ENCODE results near the gene ANO1.
A peak's percentile ranks its signal among the peaks of the same experiment; 100 is the strongest.

Gene ANO1

DNA sequence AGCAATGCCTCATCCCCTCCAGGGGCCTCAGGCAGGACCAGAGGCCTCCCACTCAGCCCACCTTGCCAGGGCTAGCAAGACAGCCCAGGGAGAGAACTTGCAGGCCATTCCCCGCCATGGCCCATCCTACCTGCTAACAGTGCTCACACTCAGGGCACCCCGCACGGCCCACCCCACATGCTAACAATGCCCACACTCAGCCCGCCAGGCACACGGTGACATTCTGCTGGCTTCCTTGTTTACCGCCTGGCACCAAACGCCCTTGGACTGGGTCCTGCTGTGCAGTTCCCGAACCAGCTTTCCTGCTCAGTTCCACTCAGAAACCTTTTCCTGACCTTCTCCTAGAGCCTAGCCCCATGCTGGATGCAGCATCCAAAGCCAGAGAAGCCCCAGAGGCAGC is 91.5 kb downstream of the ANO1 start:
- peaks cover 3% of the 10 kb centered on the region for H3K27me3 Mint-ChIP-seq
- no peak overlapping the region for H3K27ac Mint-ChIP-seq
- H3K4me3 Mint-ChIP-seq = no peak overlapping the region
- no peak for ATAC-seq
- DNase-seq = no peak
- H3K4me1 Mint-ChIP-seq = no peaks in the 10 kb centered on the region
- H3K36me3 Mint-ChIP-seq (ENCODE audit: low read depth) = no peaks in the 10 kb centered on the region
- no peaks in the 10 kb centered on the region for H3K9me3 Mint-ChIP-seq

DNA sequence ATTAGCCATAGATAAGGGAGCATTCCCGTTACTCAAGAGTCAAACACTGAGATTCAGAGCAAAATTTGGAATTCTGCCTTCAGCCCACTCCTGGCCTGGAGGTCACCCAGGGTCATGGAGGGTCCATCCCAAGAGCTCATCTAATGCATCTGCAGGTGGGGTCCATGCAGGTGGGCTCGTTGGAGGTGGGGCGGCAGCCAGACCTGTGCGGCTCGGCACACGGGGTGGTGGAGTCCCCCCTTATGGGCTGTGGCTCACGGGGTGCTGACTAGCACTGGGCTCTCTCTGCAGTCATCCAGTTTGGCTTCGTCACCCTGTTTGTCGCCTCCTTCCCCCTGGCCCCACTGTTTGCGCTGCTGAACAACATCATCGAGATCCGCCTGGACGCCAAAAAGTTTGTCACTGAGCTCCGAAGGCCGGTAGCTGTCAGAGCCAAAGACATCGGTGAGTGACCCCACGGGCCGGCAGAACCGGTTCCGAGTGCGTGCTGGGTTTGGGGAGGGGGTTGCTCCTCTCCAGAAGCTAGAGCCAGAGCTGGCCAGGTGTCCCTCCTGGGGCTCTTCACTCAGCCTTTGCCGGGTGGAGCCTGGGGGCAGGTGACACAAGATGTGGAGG is 92.6 kb downstream of the ANO1 start:
- no peaks in the 10 kb centered on the region for H3K4me1 Mint-ChIP-seq
- ATAC-seq (no peak), DNase-seq (no peak)
- no peak overlapping the region for H3K27ac Mint-ChIP-seq
- no peak overlapping the region for H3K4me3 Mint-ChIP-seq
- H3K27me3 Mint-ChIP-seq = peaks cover 3% of the 10 kb centered on the region
- H3K36me3 Mint-ChIP-seq (ENCODE audit: low read depth) = no peaks in the 10 kb centered on the region
- H3K9me3 Mint-ChIP-seq = no peaks in the 10 kb centered on the region

- Mint-ChIP-seq H3K9me3 (no peaks in the 10 kb centered on the region), H3K27ac (no peak overlapping the region), H3K27me3 (peaks cover 3% of the 10 kb centered on the region), H3K4me3 (no peak overlapping the region), H3K36me3 (ENCODE audit: low read depth) (no peaks in the 10 kb centered on the region), H3K4me1 (no peaks in the 10 kb centered on the region)
- no peak for DNase-seq
- no peak for ATAC-seq
Observed at GRCh38 chr11:70173018-70173417, 94.9 kb downstream of the ANO1 start.

DNA sequence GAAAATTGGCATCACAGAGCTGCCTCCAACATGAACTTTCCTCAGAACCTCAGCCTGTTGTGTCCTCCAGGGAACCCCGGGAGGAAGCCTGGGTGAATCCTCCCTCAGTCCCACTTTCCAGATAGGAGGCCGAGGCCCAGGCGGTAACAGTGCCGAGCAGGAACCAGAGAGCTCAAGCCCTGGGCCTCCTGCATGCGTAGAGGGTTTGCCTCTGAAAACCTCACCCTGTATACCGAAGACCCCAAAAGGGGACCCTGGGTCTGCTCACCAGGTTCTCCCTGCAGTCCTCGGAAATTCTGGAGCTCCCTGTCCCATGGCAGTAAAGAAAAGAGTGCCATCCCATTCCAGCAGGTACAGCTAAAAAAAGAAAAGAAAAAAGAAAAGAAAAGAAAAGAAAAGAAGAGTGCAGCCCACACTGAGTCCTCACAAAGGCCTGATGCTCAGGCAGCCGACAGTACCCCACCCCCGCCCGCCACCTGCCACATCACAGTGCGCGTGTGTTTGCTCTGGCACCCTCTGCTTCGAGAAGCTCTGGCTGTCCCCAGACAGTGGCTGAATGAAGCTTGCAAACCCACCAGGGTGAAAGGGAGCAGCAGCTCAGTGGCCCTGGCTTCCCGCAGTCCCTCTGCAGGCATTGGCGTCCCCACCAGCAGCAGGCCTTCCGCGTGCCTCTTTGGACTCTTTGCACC is 96.6 kb downstream of the ANO1 start:
- Mint-ChIP-seq H3K27me3 (peaks cover 3% of the 10 kb centered on the region), H3K36me3 (ENCODE audit: low read depth) (no peaks in the 10 kb centered on the region), H3K4me3 (no peak overlapping the region), H3K27ac (no peak overlapping the region), H3K4me1 (no peaks in the 10 kb centered on the region), H3K9me3 (no peaks in the 10 kb centered on the region)
- ATAC-seq = no peak
- no peak for DNase-seq

DNA sequence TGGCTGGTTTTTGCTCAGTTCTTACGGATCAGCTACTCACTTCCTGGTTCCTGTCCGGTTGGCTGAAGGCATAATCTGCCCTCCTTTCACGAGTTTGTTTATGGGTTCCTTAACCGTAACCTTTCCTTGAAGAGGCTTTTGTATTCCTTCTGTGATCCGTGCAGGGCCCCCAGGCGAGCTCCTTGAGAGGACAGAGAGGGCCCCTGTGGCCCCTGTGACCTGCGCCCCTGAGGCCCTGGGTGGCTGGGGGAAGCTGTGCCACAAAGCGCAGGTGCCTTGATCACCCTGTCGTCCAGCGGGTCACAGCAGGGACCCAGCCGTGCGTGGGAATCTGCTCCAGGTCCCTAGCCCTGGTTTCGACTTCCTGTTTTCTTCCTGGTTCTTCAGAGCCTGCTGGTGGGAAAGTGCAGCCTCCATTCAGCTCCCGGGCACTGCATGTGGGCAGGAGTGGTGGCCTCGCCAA is 97.2 kb downstream of the ANO1 start:
- H3K4me1 Mint-ChIP-seq = no peaks in the 10 kb centered on the region
- H3K27ac Mint-ChIP-seq = no peak overlapping the region
- H3K4me3 Mint-ChIP-seq = no peak overlapping the region
- no peaks in the 10 kb centered on the region for H3K36me3 Mint-ChIP-seq (ENCODE audit: low read depth)
- ATAC-seq (no peak), DNase-seq (no peak)
- peaks cover 1% of the 10 kb centered on the region for H3K27me3 Mint-ChIP-seq
- no peaks in the 10 kb centered on the region for H3K9me3 Mint-ChIP-seq

- Mint-ChIP-seq H3K36me3 (ENCODE audit: low read depth) (no peaks in the 10 kb centered on the region), H3K4me3 (no peak overlapping the region), H3K27me3 (no peaks in the 10 kb centered on the region), H3K9me3 (no peaks in the 10 kb centered on the region), H3K27ac (no peak overlapping the region), H3K4me1 (no peaks in the 10 kb centered on the region)
- peak; percentile 59 for ATAC-seq
- DNase-seq = peak; percentile 65
Observed at GRCh38 chr11:70176940-70177689, 99.0 kb downstream of the ANO1 start.

DNA sequence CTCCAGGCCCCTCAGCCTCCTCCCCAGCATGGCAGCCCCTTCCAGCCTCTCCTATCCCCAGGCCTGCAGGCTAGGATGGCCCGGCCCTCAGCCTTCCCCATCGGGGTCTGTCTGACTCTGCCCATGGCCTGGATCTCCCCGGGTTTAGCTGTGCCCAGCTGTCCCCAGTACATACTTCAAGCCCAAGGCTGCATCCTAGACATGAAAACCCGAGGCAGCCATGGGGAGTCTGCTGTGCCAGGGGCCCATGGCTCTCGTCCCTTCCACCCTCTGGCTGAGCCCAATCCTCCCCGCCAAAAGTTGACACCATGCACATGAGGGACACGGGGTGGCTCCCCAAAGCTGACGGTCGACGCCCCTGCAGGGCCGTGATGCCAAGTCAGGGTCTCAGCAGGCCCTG is 102.8 kb downstream of the ANO1 start:
- H3K4me1 Mint-ChIP-seq = no peaks in the 10 kb centered on the region
- no peak overlapping the region for H3K27ac Mint-ChIP-seq
- H3K9me3 Mint-ChIP-seq = no peaks in the 10 kb centered on the region
- no peak overlapping the region for H3K4me3 Mint-ChIP-seq
- no peaks in the 10 kb centered on the region for H3K27me3 Mint-ChIP-seq
- H3K36me3 Mint-ChIP-seq (ENCODE audit: low read depth) = no peaks in the 10 kb centered on the region
- DNase-seq (no peak), ATAC-seq (no peak)

DNA sequence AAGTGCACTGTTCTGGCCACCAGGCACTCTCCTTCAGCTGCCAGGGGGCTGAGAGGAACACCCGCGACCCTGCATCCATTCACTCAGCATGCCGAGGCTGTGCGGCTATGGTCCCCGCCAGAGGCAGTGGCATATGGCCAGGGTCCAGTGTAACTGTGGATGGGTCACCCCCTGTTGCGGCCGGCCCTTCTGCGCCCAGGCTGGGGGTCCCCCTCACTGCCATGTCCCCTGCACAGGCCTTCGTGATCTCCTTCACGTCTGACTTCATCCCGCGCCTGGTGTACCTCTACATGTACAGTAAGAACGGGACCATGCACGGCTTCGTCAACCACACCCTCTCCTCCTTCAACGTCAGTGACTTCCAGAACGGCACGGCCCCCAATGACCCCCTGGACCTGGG is 104.1 kb downstream of the ANO1 start:
- Mint-ChIP-seq H3K9me3 (no peaks in the 10 kb centered on the region), H3K4me3 (no peak overlapping the region), H3K4me1 (no peaks in the 10 kb centered on the region), H3K27ac (no peak overlapping the region), H3K36me3 (ENCODE audit: low read depth) (no peaks in the 10 kb centered on the region), H3K27me3 (no peaks in the 10 kb centered on the region)
- DNase-seq (no peak), ATAC-seq (no peak)

DNA sequence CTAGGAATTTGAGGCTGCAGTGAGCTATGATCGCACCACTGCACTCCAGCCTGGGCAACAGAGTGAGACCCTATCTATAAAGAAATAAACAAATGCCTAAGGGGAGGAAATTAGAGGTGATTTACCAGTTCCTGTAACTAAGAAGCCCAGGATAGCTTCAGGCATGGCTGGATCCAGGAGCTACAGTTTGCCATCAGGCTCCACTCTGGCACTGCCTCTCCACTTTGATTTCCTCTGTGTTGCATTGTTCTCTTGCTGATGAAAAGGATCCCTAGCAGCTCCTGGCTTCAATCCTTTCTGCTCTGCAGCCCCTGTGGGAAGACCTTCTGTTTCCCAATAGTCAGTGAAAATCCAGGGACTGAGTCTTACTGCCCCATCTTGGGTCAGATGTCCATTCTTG is 104.9 kb downstream of the ANO1 start:
- no peak for ATAC-seq
- no peak for DNase-seq
- Mint-ChIP-seq H3K27ac (no peak overlapping the region), H3K4me3 (no peak overlapping the region), H3K4me1 (no peaks in the 10 kb centered on the region), H3K36me3 (ENCODE audit: low read depth) (no peaks in the 10 kb centered on the region), H3K27me3 (no peaks in the 10 kb centered on the region), H3K9me3 (no peaks in the 10 kb centered on the region)

GRCh38 chr11:70183483-70184176 is 105.5 kb downstream of the ANO1 start:
- Mint-ChIP-seq H3K36me3 (ENCODE audit: low read depth) (no peaks in the 10 kb centered on the region), H3K9me3 (no peaks in the 10 kb centered on the region), H3K27ac (no peak overlapping the region), H3K4me1 (no peaks in the 10 kb centered on the region), H3K4me3 (no peak overlapping the region), H3K27me3 (no peaks in the 10 kb centered on the region)
- DNase-seq (no peak), ATAC-seq (no peak)

DNA sequence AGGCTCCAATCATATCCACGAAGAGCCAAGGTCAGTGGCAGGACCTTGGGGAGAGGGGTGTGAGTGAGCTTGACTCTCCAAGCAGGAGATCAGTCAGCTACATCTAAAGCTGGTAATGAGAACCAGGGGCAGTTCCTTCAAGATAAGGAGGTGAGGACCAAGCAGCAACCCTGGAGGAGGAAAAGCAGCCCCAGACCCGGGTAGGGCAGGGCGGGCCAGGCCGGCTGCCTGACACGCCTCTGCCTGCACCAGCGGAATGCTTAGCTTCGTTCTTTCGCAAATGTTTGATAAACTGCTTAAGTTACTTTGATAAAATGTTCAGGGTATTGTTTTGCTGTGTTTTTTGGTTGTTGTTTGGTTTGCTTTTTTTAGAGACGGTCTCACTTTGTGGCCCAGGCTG is 106.3 kb downstream of the ANO1 start:
- ATAC-seq (no peak), DNase-seq (no peak)
- H3K4me3 Mint-ChIP-seq = no peak overlapping the region
- no peaks in the 10 kb centered on the region for H3K27me3 Mint-ChIP-seq
- no peaks in the 10 kb centered on the region for H3K9me3 Mint-ChIP-seq
- H3K4me1 Mint-ChIP-seq = no peaks in the 10 kb centered on the region
- no peaks in the 10 kb centered on the region for H3K36me3 Mint-ChIP-seq (ENCODE audit: low read depth)
- H3K27ac Mint-ChIP-seq = no peak overlapping the region

DNA sequence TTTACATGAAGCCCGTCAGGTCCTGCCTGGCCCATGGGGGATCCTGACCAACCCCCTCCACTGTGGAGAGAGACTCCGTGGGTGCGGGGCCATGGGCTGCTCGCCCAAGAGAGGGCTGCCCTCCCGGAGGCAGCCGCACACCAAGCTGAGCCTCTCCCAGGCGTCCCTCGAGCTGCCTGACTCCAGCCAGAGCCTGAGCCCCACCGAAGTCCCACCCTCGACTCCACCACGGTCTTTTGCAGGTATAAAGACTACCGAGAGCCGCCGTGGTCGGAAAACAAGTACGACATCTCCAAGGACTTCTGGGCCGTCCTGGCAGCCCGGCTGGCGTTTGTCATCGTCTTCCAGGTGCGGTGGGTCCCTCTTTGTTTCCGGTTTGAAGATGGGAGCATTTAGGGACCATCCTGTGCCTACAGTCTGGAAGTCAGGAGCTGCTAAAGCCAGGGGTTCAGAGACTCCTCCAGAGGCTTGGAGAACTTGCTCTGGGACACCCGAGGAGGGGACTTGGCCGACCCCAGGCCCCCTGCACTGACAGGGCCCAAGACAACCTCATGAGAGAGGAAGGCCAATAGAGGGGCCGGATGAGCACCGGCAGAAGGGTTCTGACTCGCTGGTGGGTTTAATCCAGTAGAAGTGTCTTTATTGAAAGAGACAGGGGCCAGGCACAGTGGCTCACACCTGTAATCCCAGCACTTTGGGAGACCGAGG is 107.4 kb downstream of the ANO1 start:
- no peak for DNase-seq
- no peaks in the 10 kb centered on the region for H3K27me3 Mint-ChIP-seq
- H3K4me1 Mint-ChIP-seq = no peaks in the 10 kb centered on the region
- H3K36me3 Mint-ChIP-seq (ENCODE audit: low read depth) = no peaks in the 10 kb centered on the region
- H3K9me3 Mint-ChIP-seq = no peaks in the 10 kb centered on the region
- H3K4me3 Mint-ChIP-seq = no peak overlapping the region
- no peak overlapping the region for H3K27ac Mint-ChIP-seq
- no peak for ATAC-seq

- Mint-ChIP-seq H3K4me1 (no peaks in the 10 kb centered on the region), H3K36me3 (ENCODE audit: low read depth) (no peaks in the 10 kb centered on the region), H3K4me3 (no peak overlapping the region), H3K9me3 (no peaks in the 10 kb centered on the region), H3K27ac (no peak overlapping the region), H3K27me3 (no peaks in the 10 kb centered on the region)
- DNase-seq (no peak), ATAC-seq (no peak)
Observed at GRCh38 chr11:70186420-70186819, 108.3 kb downstream of the ANO1 start.

DNA sequence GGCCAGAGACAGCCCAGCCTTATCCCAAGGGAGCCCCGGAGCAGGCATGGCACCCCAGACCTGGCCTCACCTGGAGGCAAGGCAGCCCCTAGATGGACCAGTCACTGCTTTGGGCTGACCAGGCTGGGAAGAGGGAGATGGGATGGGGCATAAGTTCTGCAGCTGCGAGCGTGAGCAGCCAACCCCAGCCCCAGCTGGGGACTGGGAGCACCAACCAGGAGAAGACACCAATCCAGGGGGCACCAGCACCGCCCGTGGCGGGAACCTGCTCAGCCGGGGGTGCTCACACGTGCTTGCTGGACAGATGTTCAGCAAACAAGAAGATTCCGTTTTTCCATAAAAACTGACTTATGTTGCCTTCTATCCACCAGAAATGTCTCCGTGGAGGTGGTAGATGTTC is 108.8 kb downstream of the ANO1 start:
- H3K4me3 Mint-ChIP-seq = no peak overlapping the region
- H3K36me3 Mint-ChIP-seq (ENCODE audit: low read depth) = no peaks in the 10 kb centered on the region

More for the DNA sequence above, 108.8 kb downstream of the ANO1 start:
- ATAC-seq = no peak
- no peaks in the 10 kb centered on the region for H3K9me3 Mint-ChIP-seq
- no peaks in the 10 kb centered on the region for H3K4me1 Mint-ChIP-seq
- H3K27ac Mint-ChIP-seq = no peak overlapping the region
- no peaks in the 10 kb centered on the region for H3K27me3 Mint-ChIP-seq
- no peak for DNase-seq

Data from activated naive CD8-positive, alpha-beta T cell treated with anti-CD3 and anti-CD28 coated beads, Interleukin-2, amount 50 U/mL, for 24 hours (primary cell).